HepG2 (cell line): ENCODE measurements around the gene PLD6. TPM values are rescaled to one million over a fixed set of nuclear protein-coding genes. Genes with fewer than 3 reads are reported as not detected.

Source experiments
- ATAC-seq: fragments of 200-7000 bp; cut with Tn5 transposase; 3 replicates; pipeline ENCODE4 v1.9.1; 2020; ENCODE audit warnings: mild to moderate bottlenecking, moderate library complexity
- BruUV-seq: library from RNA; stranded (reverse); fragments of 400-500 nt; replicated peaks from 2 replicates; lab custom pipeline; 2021; lab: Mats Ljungman, UMichigan
- CTCF ChIA-PET: fragments of 300-600 bp; formaldehyde crosslinking; extraction: SDS; loops from one replicate; lab custom pipeline; 2021; ENCODE audit warnings: low total read pairs, inconsistent platforms, low intra/inter-chr PET ratio; lab: Yijun Ruan, JAX
- POLR2A ChIA-PET: fragments of 350-600 bp; sonication (Branson Sonifier 250); formaldehyde crosslinking; loops from one replicate; lab custom pipeline; 2020; ENCODE audit warnings: antibody characterized with exemption, inconsistent platforms; lab: Yijun Ruan, JAX
- DNase-seq: peaks from one replicate; pipeline ENCODE4 v3.0.0-alpha.2; 2015; ENCODE audit warnings: low spot score
- FAIRE-seq: peaks from 3 replicates; lab custom pipeline; 2011; peaks lifted over from hg19 to GRCh38; lab: Jason Lieb, UNC
- H2AFZ ChIP-seq: one replicate; pipeline ENCODE4 v1.6.1; 2011; ENCODE audit warnings: low read length, inconsistent platforms
- H3K27ac ChIP-seq: fragments of 300-600 bp; 3 replicates; pipeline ENCODE4 v1.8.0; 2011; ENCODE audit warnings: mixed run types, mild to moderate bottlenecking, mixed read lengths, low read length, inconsistent platforms; ENCODE audit not compliant: insufficient read depth; ENCODE audit errors: extremely low read length
- H3K27me3 ChIP-seq, 2 experiments: fragments of 200-600 bp in 1 of 2; 2 replicates in 1 of 2; 3 replicates in 1 of 2; pipeline versions ENCODE4 v1.6.0 to v1.8.0; 2011; ENCODE audit warnings: low read length in 2 of 2, mild to moderate bottlenecking in 2 of 2, moderate library complexity in 2 of 2, inconsistent platforms in 1 of 2; ENCODE audit not compliant: insufficient read depth in 2 of 2, control insufficient read depth in 1 of 2
- H3K36me3 ChIP-seq, 2 experiments: fragments of 200-600 bp in 1 of 2; replicated peaks in 1 of 2; 2 replicates in 1 of 2; 3 replicates in 1 of 2; pipeline versions ENCODE4 v1.5.1 to v1.8.0; 2011; ENCODE audit warnings: low read length in 2 of 2, inconsistent platforms in 1 of 2; ENCODE audit not compliant: insufficient read depth in 2 of 2, control insufficient read depth in 1 of 2
- H3K4me1 ChIP-seq: 2 replicates; pipeline ENCODE4 v1.5.1; 2012; ENCODE audit warnings: low read length, inconsistent platforms; ENCODE audit not compliant: insufficient read depth
- H3K4me2 ChIP-seq: 2 replicates; pipeline ENCODE4 v1.6.0; 2011; ENCODE audit warnings: low read depth, low read length, inconsistent platforms
- H3K4me3 ChIP-seq, 3 experiments: fragments of 200-600 bp in 1 of 3; sonication (generic), shearing (Covaris generic) in 1 of 3; replicated peaks in 1 of 3; 2 replicates each; pipeline ENCODE4 v1.5.1; 2011 to 2016; ENCODE audit warnings: low read length in 3 of 3, inconsistent platforms in 2 of 3, low read depth in 2 of 3, mild to moderate bottlenecking in 2 of 3, control low read depth in 1 of 3, mixed read lengths in 1 of 3; ENCODE audit not compliant: insufficient read depth in 1 of 3
- H3K79me2 ChIP-seq: one replicate; pipeline ENCODE4 v1.6.1; 2011; ENCODE audit warnings: low read length, inconsistent platforms; ENCODE audit not compliant: insufficient read depth
- H3K9ac ChIP-seq: 2 replicates; pipeline ENCODE4 v1.6.0; 2011; ENCODE audit warnings: mild to moderate bottlenecking, low read depth, low read length, inconsistent platforms; ENCODE audit not compliant: insufficient read depth
- H3K9me3 ChIP-seq: 2 replicates; pipeline ENCODE4 v1.5.1; 2012; ENCODE audit warnings: mild to moderate bottlenecking, low read length
- H4K20me1 ChIP-seq: 2 replicates; pipeline ENCODE4 v1.6.0; 2011; ENCODE audit warnings: inconsistent platforms, mild to moderate bottlenecking, low read length, moderate library complexity; ENCODE audit not compliant: insufficient read depth
- DR1 ChIP-seq: sonication (generic); formaldehyde crosslinking; IDR thresholded peaks from 2 replicates; pipeline ENCODE4 v1.8.0; 2021; ENCODE audit warnings: mild to moderate bottlenecking, missing genetic modification reagents, inconsistent platforms
- GATA4 ChIP-seq: sonication (generic); IDR thresholded peaks from 2 replicates; pipeline ENCODE4 v1.6.1; 2016; ENCODE audit warnings: antibody characterized with exemption, low read depth, borderline replicate concordance
- KAT2B ChIP-seq: fragments of 150-350 bp; IDR thresholded peaks from 2 replicates; pipeline ENCODE4 v1.6.1; 2014; ENCODE audit warnings: low read depth, low read length, borderline replicate concordance
- MEF2D ChIP-seq: sonication (generic); formaldehyde crosslinking; IDR thresholded peaks from 2 replicates; pipeline ENCODE4 v1.5.1; 2020; ENCODE audit warnings: mild to moderate bottlenecking, missing genetic modification reagents
- NFATC3 ChIP-seq: sonication (generic); formaldehyde crosslinking; IDR thresholded peaks from 2 replicates; pipeline ENCODE4 v1.5.1; 2020; ENCODE audit warnings: mild to moderate bottlenecking, missing genetic modification reagents
- PPARG ChIP-seq: conservative IDR thresholded peaks from 2 replicates; pipeline ENCODE4 v1.6.1; 2016; ENCODE audit warnings: missing biosample characterization, missing genetic modification reagents
- SUZ12 ChIP-seq: fragments of 150-350 bp; IDR thresholded peaks from 2 replicates; pipeline ENCODE4 v1.6.1; 2014; ENCODE audit warnings: low read depth, low read length
- TOE1 ChIP-seq: sonication (generic); formaldehyde crosslinking; IDR thresholded peaks from 2 replicates; pipeline ENCODE4 v1.4.0; 2020; ENCODE audit warnings: mild to moderate bottlenecking, missing genetic modification reagents
- ZBED4 ChIP-seq: sonication (generic); formaldehyde crosslinking; IDR thresholded peaks from 2 replicates; pipeline ENCODE4 v1.4.0; 2020; ENCODE audit warnings: missing genetic modification reagents, borderline replicate concordance
- ZBTB44 ChIP-seq: sonication (generic); formaldehyde crosslinking; IDR thresholded peaks from 2 replicates; pipeline ENCODE4 v1.4.0; 2020; ENCODE audit warnings: missing genetic modification reagents
- ZMYM3 ChIP-seq: sonication (generic); formaldehyde crosslinking; IDR thresholded peaks from 2 replicates; pipeline ENCODE4 v1.5.1; 2020; ENCODE audit warnings: mild to moderate bottlenecking, missing genetic modification reagents
- ZNF256 ChIP-seq: sonication (generic); formaldehyde crosslinking; conservative IDR thresholded peaks from 2 replicates; pipeline ENCODE4 v1.4.0; 2020; ENCODE audit warnings: missing genetic modification reagents
- ZNF598 ChIP-seq: sonication (generic); formaldehyde crosslinking; IDR thresholded peaks from 2 replicates; pipeline ENCODE4 v1.5.1; 2020; ENCODE audit warnings: mild to moderate bottlenecking, missing genetic modification reagents, borderline replicate concordance
- ZNF747 ChIP-seq: sonication (generic); formaldehyde crosslinking; IDR thresholded peaks from 2 replicates; pipeline ENCODE4 v1.8.1; 2023; ENCODE audit warnings: missing genetic modification reagents, mild to moderate bottlenecking, borderline replicate concordance
- ZNF780A ChIP-seq: sonication (generic); formaldehyde crosslinking; IDR thresholded peaks from 2 replicates; pipeline ENCODE4 v1.8.0; 2022; ENCODE audit warnings: mild to moderate bottlenecking, missing genetic modification reagents, moderate library complexity
- WGBS: methylation state at CpG from one replicate; pipeline ENCODE4 v1.1.6; 2017; ENCODE audit warnings: low lambda C conversion rate; 5-methylcytosine and 5-hydroxymethylcytosine counted together
- in situ Hi-C: cut with HindIII; loops from 2 replicates; pipeline ENCODE4 v1.10.0; 2017; ENCODE audit warnings: low pct_unique_long_range_greater_than_20kb; ENCODE audit not compliant: extremely low pct_ligation_motif_present
- intact Hi-C: fragments of 100-400 bp; cut with micrococcal nuclease; formaldehyde crosslinking; loops from one replicate; pipeline ENCODE4 v1.10.0; 2022; ENCODE audit not compliant: unreplicated experiment
- polyA plus RNA-seq, 8 experiments: library from polyadenylated mRNA; depleted of rRNA in 3 of 8; stranded (reverse) in 7 of 8; unstranded in 1 of 8; fragments of >200 nt; fragmentation: Illumina TruSeq in 4 of 8; extraction: Trizol in 4 of 8; gene quantifications; 2 replicates each; pipeline versions ENCODE4 v1.2.1 to v1.2.3, GENCODE V29; 2011 to 2016; ENCODE audit warnings: low read depth in 4 of 8, missing spikeins in 1 of 8, mixed read lengths in 1 of 8; ENCODE audit not compliant: insufficient read depth in 1 of 8
- total RNA-seq, 5 experiments: library from RNA; depleted of rRNA; stranded (reverse); fragments of >200 nt; fragmentation: Illumina TruSeq; extraction: Trizol; gene quantifications; 2 replicates each; pipeline ENCODE4 v1.2.3, GENCODE V29; 2016; ENCODE audit warnings: low read depth in 1 of 5

PLD6 gene
- total and polyA plus RNA-seq, 2 of the 13 experiments (the other 11 are each of a cell fraction or from before 2014, with no cell fraction given), result 5.2 to 11.4 TPM

- H3K79me2 ChIP-seq, result peaks cover 4% of the 10 kb centered on the region
- FAIRE-seq (no peak), ATAC-seq (no peak), DNase-seq (no peak)
- BruUV-seq, result no TSS peak
- H3K27ac ChIP-seq, result no peak overlapping the region
- intact Hi-C loops, result no loop called here
- 96% methylated on average over 17 of the region's 17 CpGs for WGBS
- CTCF ChIA-PET, result no interaction called here
- no peak overlapping the region for H3K4me3 ChIP-seq
- in situ Hi-C loops, result no loop called here
- peaks cover 43 to 85% of the 10 kb centered on the region in 2 experiments for H3K36me3 ChIP-seq
- H3K9me3 ChIP-seq, result no peaks in the 10 kb centered on the region
- peaks cover 22% of the 10 kb centered on the region for H3K4me1 ChIP-seq
- H3K4me2 ChIP-seq, result no peak overlapping the region
- H4K20me1 ChIP-seq, result no peaks in the 10 kb centered on the region
- H3K27me3 ChIP-seq, result no peaks in the 10 kb centered on the region
- POLR2A ChIA-PET, result interaction anchor here (1.2 kb wide), 1 partner anchor 52 kb away, joined by 3 read pairs; no protein-coding TSS in a partner anchor
- H2AFZ ChIP-seq, result no peak overlapping the region
- TF ChIP-seq ZNF747 (CRISPR knock-in tag) (no peak), PPARG (CRISPR knock-in tag) (no peak), GATA4 (no peak), ZNF598 (CRISPR knock-in tag) (no peak), NFATC3 (CRISPR knock-in tag) (no peak), SUZ12 (no peak), MEF2D (CRISPR knock-in tag) (no peak), DR1 (CRISPR knock-in tag) (no peak), KAT2B (no peak), ZNF256 (CRISPR knock-in tag) (no peak), ZBED4 (CRISPR knock-in tag) (no peak), ZBTB44 (CRISPR knock-in tag) (no peak), ZMYM3 (CRISPR knock-in tag) (no peak), ZNF780A (CRISPR knock-in tag) (no peak), TOE1 (no peak)
- no peak overlapping the region for H3K9ac ChIP-seq
These were observed 22.6 kb upstream of the PLD6 start for GRCh38 chr17:17228521-17229279.
